Measurements from ENCODE around the gene JAML. TPM values are rescaled to one million over a fixed set of nuclear protein-coding genes. Genes with fewer than 3 reads are reported as not detected.

Gene JAML
- total and polyA plus RNA-seq, 9 of the 15 experiments (the other 6 are each of a cell fraction or from before 2014, with no cell fraction given), result 0.05 to 0.32 (median 0.22) TPM; not detected in 4

DNA sequence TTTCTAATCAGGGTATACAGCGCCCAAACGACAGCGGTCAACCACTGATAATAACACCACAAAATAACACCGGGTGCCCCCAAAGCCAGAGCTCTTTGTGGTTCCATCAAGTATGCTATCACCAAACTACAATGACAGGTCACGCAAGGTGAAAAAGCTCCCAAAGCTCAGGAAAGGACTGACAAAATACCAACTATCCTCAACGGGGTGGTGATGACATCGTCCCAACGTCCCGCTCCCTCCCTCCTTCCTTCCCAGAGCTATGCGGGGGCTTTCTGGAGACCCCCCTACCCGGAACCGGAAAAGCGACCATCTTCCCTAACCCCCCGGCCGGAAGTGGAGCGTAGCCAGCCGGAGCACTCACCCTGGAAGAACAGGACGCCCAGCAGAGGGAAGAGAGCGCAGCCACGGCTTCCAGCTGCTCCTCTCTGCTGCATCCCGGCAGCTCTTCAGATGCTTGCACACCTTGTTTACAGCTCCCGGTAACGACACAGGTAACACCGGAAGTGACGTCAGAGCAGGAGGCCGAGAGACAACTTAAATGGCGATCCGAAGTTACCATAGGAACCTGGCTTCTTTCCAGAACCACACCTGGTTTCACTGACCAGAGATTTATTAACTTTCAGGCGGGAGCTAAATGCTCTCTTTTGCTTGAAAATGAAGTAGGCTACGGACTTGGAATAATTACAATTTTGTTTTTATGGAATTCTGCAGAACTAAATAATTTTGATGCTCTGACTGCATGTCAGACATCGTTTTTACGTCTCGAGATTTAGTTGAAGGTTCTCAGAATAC is 27.2 kb upstream of the JAML start, which contains the start of gene MPZL3 (continued):
- no peak for TF ChIP-seq RERE (CRISPR knock-in tag; IDR thresholded peaks at IDR 0.05; ENCODE audit: borderline replicate concordance)
- TF ChIP-seq ZNF174 (CRISPR knock-in tag; IDR thresholded peaks at IDR 0.05), result no peak
- TF ChIP-seq, protein P1, sequence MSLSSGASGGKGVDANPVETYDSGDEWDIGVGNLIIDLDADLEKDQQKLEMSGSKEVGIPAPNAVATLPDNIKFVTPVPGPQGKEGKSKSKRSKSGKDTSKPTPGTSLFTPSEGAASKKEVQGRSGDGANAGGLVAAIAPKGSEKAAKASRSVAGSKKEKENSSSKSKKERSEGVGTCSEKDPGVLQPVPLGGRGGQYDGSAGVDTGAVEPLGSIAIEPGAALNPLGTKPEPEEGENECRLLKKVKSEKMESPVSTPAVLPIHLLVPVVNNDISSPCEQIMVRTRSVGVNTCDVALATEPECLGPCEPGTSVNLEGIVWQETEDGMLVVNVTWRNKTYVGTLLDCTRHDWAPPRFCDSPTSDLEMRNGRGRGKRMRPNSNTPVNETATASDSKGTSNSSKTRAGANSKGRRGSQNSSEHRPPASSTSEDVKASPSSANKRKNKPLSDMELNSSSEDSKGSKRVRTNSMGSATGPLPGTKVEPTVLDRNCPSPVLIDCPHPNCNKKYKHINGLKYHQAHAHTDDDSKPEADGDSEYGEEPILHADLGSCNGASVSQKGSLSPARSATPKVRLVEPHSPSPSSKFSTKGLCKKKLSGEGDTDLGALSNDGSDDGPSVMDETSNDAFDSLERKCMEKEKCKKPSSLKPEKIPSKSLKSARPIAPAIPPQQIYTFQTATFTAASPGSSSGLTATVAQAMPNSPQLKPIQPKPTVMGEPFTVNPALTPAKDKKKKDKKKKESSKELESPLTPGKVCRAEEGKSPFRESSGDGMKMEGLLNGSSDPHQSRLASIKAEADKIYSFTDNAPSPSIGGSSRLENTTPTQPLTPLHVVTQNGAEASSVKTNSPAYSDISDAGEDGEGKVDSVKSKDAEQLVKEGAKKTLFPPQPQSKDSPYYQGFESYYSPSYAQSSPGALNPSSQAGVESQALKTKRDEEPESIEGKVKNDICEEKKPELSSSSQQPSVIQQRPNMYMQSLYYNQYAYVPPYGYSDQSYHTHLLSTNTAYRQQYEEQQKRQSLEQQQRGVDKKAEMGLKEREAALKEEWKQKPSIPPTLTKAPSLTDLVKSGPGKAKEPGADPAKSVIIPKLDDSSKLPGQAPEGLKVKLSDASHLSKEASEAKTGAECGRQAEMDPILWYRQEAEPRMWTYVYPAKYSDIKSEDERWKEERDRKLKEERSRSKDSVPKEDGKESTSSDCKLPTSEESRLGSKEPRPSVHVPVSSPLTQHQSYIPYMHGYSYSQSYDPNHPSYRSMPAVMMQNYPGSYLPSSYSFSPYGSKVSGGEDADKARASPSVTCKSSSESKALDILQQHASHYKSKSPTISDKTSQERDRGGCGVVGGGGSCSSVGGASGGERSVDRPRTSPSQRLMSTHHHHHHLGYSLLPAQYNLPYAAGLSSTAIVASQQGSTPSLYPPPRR (CRISPR knock-in tag; IDR thresholded peaks at IDR 0.05; ENCODE audit: borderline replicate concordance), result no peak
- peak in 1 of 2 experiments; percentile 63; a peak in 2 of 3 replicates for TF ChIP-seq CBX3 (IDR thresholded peaks at IDR 0.05; ENCODE audit: borderline replicate concordance in 1 of 2, low read length in 2 of 2)
- TF ChIP-seq SMAD1 (IDR thresholded peaks at IDR 0.05; ENCODE audit: low read depth, low read length, partially characterized antibody), result no peak
- TF ChIP-seq, protein P2, sequence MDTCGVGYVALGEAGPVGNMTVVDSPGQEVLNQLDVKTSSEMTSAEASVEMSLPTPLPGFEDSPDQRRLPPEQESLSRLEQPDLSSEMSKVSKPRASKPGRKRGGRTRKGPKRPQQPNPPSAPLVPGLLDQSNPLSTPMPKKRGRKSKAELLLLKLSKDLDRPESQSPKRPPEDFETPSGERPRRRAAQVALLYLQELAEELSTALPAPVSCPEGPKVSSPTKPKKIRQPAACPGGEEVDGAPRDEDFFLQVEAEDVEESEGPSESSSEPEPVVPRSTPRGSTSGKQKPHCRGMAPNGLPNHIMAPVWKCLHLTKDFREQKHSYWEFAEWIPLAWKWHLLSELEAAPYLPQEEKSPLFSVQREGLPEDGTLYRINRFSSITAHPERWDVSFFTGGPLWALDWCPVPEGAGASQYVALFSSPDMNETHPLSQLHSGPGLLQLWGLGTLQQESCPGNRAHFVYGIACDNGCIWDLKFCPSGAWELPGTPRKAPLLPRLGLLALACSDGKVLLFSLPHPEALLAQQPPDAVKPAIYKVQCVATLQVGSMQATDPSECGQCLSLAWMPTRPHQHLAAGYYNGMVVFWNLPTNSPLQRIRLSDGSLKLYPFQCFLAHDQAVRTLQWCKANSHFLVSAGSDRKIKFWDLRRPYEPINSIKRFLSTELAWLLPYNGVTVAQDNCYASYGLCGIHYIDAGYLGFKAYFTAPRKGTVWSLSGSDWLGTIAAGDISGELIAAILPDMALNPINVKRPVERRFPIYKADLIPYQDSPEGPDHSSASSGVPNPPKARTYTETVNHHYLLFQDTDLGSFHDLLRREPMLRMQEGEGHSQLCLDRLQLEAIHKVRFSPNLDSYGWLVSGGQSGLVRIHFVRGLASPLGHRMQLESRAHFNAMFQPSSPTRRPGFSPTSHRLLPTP (IDR thresholded peaks at IDR 0.05; ENCODE audit: borderline replicate concordance, extremely low read depth, insufficient read length), result no peak
- no peak for TF ChIP-seq MAFG (tag; conservative IDR thresholded peaks at IDR 0.05)
- TF ChIP-seq U2AF1 (optimal IDR thresholded peaks at IDR 0.05; ENCODE audit: low read depth, low read length), result no peak
- peak in 1 of 2 experiments; percentile 88; a peak in 1 of 4 replicates for TF ChIP-seq KDM4B (IDR thresholded peaks at IDR 0.05; ENCODE audit: borderline replicate concordance in 2 of 2, low read depth in 1 of 2)
- TF ChIP-seq FOXK1 (CRISPR knock-in tag; IDR thresholded peaks at IDR 0.05; ENCODE audit: borderline replicate concordance), result no peak
- no peak for TF ChIP-seq SMARCE1 (IDR thresholded peaks at IDR 0.05)
- 0 out of 2 replicates have a peak, but pooled peaks have one; percentile 34 for TF ChIP-seq ZNF584 (CRISPR knock-in tag; IDR thresholded peaks at IDR 0.05; ENCODE audit: low read depth)
